PFSK-1 (cell line): ENCODE data around the gene GPAT3.

Experiments
- FOXP2 ChIP-seq: optimal IDR thresholded peaks from 2 replicates; pipeline ENCODE3; 2011; ENCODE audit warnings: borderline replicate concordance, control low read depth, inconsistent platforms; ENCODE audit not compliant: insufficient read depth; ENCODE audit errors: extremely low read length, extremely low read depth
- POLR2AphosphoS5 ChIP-seq: IDR thresholded peaks from 2 replicates; pipeline ENCODE4 v1.6.1; 2012; ENCODE audit warnings: low read depth, mild to moderate bottlenecking, control low read depth, low read length, moderate library complexity
- SIN3A ChIP-seq: IDR thresholded peaks from 2 replicates; pipeline ENCODE4 v1.6.1; 2012; ENCODE audit warnings: mild to moderate bottlenecking, low read length, moderate library complexity, borderline replicate concordance; ENCODE audit not compliant: insufficient read depth
- TAF1 ChIP-seq: IDR thresholded peaks from 2 replicates; pipeline ENCODE4 v1.6.1; 2012; ENCODE audit warnings: low read length, control low read depth, borderline replicate concordance; ENCODE audit not compliant: insufficient read depth
- TF ChIP-seq, protein P1 (sequence below), 2 experiments: IDR thresholded peaks; 2 replicates each; pipeline versions ENCODE4 v1.6.1 to v1.8.0; 2011 to 2012; ENCODE audit warnings: low read depth in 2 of 2, low read length in 2 of 2, control low read depth in 1 of 2, inconsistent platforms in 1 of 2, mild to moderate bottlenecking in 1 of 2, moderate library complexity in 1 of 2; ENCODE audit not compliant: insufficient read depth in 1 of 2

DNA sequence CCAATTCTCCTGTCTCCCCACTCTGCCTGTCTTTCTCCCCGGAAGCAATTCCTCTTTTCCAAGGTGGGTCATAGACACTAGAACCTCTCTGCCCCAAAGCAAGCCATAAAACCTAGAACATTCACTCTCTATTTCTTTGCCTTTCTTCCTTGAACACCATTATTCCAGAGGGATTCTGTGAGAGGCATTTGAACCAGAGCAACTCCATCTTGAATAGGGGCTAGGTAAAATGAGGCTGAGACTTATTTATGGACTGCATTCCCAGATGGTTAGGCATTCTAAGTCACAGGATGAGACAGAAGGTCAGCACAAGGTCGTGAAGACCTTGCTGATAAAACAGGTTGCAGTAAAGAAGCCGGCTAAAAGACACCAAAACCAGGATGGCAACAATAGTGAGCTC is 13.7 kb upstream of the GPAT3 start:
- TF ChIP-seq, protein P1, sequence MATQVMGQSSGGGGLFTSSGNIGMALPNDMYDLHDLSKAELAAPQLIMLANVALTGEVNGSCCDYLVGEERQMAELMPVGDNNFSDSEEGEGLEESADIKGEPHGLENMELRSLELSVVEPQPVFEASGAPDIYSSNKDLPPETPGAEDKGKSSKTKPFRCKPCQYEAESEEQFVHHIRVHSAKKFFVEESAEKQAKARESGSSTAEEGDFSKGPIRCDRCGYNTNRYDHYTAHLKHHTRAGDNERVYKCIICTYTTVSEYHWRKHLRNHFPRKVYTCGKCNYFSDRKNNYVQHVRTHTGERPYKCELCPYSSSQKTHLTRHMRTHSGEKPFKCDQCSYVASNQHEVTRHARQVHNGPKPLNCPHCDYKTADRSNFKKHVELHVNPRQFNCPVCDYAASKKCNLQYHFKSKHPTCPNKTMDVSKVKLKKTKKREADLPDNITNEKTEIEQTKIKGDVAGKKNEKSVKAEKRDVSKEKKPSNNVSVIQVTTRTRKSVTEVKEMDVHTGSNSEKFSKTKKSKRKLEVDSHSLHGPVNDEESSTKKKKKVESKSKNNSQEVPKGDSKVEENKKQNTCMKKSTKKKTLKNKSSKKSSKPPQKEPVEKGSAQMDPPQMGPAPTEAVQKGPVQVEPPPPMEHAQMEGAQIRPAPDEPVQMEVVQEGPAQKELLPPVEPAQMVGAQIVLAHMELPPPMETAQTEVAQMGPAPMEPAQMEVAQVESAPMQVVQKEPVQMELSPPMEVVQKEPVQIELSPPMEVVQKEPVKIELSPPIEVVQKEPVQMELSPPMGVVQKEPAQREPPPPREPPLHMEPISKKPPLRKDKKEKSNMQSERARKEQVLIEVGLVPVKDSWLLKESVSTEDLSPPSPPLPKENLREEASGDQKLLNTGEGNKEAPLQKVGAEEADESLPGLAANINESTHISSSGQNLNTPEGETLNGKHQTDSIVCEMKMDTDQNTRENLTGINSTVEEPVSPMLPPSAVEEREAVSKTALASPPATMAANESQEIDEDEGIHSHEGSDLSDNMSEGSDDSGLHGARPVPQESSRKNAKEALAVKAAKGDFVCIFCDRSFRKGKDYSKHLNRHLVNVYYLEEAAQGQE (IDR thresholded peaks at IDR 0.05; ENCODE audit: insufficient read depth in 1 of 2, low read depth in 2 of 2, low read length in 2 of 2): no peak
- TF ChIP-seq POLR2AphosphoS5 (no peak), TAF1 (no peak), FOXP2 (no peak), SIN3A (no peak)
